HG03520 (cell line): Measurements from ENCODE around the gene OTOA.
"Not testable (repeated sequence)": the region's sequence is repeated elsewhere in the genome, so short reads cannot be mapped to it uniquely, and the experiment has no call there.

Source experiments
- ATAC-seq: cut with Tn5 transposase; IDR thresholded peaks from one replicate; pipeline ENCODE4 v1.9.1; 2021; ENCODE audit warnings: mild to moderate bottlenecking, moderate library complexity; ENCODE audit not compliant: unreplicated experiment

The OTOA gene

GRCh38 chr16:21663889-21664647 lies at the start of gene OTOA:
Gene OTOA (plus strand): TSS chr16:21663968. CDS start chr16:21678515, 14,547 bp downstream.
- ATAC-seq, result no peak

DNA sequence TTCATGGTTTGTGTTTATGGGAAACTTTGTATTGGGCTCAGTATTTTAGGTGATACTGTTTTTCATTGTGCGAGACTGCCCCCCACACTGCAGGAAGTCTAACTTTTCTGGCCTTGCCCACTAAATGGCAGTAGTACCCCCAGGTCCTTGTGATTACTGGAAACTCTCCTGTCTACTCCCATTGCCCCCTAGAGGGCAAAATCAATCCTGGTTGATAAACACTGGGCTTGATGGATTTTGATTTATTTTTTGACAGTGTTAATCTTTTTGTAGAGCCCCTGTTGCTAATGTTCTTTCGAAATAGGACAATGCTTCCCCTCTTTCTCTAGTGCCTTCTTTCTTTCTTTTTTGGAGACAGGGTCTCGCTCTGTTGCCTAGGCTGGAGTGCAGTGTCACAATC lies 48.9 kb upstream of the OTOA start:
- no peak for ATAC-seq

GRCh38 chr16:21617607-21618006 lies 46.2 kb upstream of the OTOA start:
- no peak for ATAC-seq

GRCh38 chr16:21618281-21618680 lies 45.5 kb upstream of the OTOA start:
- ATAC-seq, result no peak

- ATAC-seq, result no peak
These were observed 43.9 kb upstream of the OTOA start for GRCh38 chr16:21619765-21620425.

GRCh38 chr16:21620592-21620991 lies 43.2 kb upstream of the OTOA start:
- no peak for ATAC-seq

DNA sequence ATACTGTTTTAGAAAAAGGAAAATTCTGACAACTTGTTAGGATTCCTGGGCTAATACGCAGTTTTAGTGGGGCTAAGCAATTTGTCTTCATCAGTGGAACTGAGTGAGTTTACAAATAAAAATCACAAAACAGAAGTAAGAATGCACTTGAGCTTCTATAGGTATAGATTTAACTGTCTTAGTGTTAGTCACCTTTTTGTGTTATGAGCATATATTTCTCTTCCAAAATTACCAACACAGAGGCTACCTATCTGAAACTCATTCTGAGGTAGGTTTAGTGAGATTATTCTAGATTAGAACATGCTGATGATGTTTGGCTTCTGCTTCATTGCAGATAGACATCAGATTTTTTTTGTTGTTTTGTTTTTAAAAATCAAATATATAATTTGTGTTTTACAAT lies 41.2 kb upstream of the OTOA start:
- ATAC-seq, result no peak

- no peak for ATAC-seq
These were observed 38.7 kb upstream of the OTOA start for GRCh38 chr16:21625026-21625425.

GRCh38 chr16:21626659-21627277 lies 37.0 kb upstream of the OTOA start:
- ATAC-seq, result no peak

GRCh38 chr16:21628121-21628726 lies 35.5 kb upstream of the OTOA start:
- ATAC-seq, result no peak

DNA sequence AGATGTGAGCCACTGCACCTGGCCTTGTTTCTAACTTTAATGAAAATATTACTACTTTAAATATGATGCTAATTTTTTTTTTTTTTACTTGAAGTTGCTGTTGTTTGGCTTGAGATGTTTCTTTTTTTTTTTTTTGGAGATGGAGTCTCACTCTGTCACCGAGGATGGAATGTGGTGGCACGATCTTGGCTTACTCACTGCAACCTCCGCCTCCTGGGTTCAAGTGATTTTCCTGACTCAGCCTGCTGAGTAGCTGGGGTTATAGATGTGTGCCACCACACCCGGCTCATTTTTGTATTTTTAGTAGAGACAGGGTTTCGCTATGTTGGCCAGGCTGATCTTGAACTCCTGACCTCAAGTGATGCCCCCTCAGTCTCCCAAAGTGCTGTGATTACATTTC lies 35.0 kb upstream of the OTOA start:
- no peak for ATAC-seq

GRCh38 chr16:21629616-21630539 lies 33.9 kb upstream of the OTOA start:
- not testable (repeated sequence) for ATAC-seq

DNA sequence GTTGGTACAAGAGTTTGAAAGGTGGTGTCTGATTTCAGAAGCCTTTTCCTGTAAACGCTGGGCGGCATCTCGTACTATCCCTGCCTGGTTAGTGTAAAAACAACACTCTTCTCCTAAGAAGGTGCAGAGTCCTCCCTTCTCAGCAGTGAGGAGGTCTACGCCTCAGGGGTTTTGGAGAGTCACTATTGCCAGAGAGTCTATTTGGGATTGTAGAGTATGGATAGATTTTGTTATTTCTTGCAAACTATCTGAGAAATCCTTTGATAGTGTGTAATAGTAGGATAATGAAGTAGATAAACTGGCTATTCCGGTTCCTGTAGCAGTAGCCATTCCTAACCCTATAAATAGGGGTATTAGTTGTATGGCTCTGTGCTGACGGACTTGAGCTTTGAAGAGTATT lies 32.9 kb upstream of the OTOA start:
- not testable (repeated sequence) for ATAC-seq

DNA sequence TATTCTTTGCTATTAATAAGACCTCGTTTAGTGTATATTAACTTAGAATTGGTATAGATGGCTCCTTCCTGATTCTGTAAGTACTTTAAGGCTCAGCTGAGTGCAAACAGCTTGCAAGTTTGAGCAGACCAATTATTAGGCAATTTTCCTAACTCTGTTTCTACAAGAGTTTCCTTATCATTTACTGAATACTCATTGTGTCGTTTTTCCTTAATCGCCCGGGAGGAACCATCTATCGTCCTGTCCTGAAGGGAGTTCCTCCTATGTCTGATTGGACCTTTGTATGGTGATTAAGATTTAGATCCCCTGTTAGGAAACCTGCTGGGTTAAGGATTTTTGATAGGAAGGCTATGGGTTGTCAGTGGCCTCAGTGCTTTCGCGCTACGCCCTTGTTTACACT lies 32.4 kb upstream of the OTOA start:
- not testable (repeated sequence) for ATAC-seq

DNA sequence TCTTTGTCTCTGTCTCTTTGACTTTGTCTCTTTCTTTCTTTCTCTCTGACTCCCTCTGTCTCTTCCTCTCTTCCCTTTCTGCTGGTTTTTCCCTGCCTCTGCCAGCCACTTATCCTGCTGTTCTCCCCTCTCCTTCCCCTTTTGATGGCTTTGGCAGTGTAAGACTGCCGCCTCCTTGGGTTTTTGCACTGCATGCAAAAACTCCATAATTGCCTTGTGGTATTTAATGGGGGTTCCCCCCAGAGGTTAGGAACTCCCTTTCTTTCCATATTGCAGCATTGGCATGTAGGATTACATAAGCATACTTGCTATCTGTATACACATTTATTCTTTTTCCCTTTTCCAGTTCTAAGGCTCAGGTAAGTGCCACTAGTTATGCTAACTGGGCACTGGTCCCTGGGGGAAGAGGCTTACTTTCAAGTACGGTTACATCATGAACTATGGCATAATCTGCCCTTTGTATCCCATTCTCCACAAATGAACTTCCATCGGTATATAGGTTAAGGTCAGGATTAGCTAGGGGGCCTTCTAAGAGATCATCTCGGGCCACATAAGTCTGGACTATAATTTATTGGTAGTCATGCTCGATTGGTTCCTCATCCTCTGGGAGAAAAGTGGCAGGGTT lies 31.7 kb upstream of the OTOA start:
- not testable (repeated sequence) for ATAC-seq

DNA sequence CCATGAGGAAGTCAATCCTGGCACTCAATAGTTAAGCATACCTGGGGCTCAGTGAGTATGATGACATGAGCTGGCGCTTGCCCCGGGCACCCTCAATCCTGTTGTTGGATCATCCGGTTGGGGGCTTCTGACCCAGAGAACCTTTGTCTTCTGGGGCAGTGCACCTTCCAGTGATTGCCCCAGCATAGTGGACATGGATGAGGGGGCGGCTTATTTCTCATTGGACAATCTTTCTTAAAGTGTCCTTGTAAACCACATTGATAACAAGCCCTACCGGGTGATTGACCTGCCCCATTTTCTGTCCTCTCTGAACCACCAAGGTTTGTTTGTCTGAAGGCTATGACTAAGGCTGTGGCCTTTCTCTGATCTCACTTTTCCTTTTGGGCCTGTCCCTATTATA lies 29.6 kb upstream of the OTOA start:
- ATAC-seq, result no peak

DNA sequence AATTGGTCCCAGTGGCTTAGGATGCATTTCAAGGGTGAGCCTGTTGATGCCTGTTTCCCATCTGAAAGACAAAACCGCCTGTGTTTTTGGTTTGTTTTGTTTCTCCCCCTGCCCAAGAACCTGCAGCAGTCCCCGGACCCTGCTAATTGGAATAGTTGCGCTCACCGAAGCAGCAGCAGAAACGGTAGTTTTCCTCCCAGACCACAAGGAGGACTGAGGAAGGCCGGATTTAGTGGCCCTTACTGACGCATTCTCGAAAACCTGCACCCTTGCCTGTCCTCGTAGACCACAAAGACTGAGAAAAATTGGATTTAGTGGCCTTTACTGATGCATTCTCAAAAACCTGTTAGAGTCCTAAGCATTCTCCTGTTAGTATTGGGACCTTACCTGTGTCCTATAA lies 28.1 kb upstream of the OTOA start:
- not testable (repeated sequence) for ATAC-seq

DNA sequence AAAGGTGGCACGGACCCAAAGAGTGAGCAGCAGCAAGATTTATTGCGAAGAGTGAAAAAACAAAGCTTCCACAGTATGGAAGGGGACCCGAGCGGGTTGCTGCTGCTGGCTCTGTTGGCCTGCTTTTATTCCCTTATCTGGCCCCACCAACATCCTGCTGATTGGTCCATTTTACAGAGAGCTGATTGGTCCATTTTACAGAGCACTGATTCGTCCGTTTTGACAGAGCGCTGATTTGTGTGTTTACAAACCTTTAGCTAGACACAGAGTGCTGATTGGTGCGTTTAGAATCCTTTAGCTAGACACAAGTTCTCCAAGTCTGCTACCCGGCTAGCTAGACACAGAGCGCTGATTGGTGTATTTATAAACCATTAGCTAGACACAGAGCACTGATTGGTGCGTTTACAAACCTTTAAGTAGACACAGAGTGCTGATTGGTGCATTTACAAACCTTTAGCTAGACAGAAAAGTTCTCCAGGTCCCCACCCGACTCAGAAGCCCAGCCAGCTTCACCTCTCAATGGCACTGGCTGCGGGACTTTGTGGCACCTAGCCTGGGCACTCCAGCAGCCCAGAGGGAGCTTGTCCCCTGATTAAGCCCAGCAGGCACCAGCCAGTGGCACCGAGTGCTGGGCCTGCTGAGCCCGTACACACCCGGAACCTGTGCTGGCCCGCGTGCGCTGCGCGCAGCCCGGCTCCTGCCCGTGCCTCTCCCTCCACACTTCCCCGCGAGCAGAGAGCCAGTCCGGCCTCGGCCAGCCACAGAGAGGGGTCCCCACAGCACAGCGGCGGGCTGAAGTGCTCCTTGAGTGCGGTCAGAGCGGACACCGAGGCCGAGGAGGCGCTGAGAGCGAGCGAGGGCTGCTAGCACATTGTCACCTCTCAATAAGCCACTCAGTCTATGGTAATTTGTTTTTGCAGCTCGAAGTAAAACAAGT lies 26.5 kb upstream of the OTOA start:
- ATAC-seq, result no peak

- ATAC-seq, result no peak
These were observed 25.2 kb upstream of the OTOA start for GRCh38 chr16:21638573-21638975.
